GM23248 (cell line): ENCODE results near the gene TMEM108. TPM values are rescaled to one million over a fixed set of nuclear protein-coding genes. Genes with fewer than 3 reads are reported as not detected.

ENCODE experiments used
- DNase-seq: peaks from one replicate; pipeline ENCODE4 v3.0.0-alpha.2; 2015
- H2AFZ ChIP-seq: fragments of 200-600 bp; sonication (generic); 2 replicates; pipeline ENCODE4 v1.6.1; 2016; ENCODE audit warnings: antibody characterized with exemption
- H3F3A ChIP-seq: fragments of 200-600 bp; sonication (generic); 2 replicates; pipeline ENCODE4 v1.6.1; 2016; ENCODE audit warnings: mild to moderate bottlenecking, antibody characterized with exemption, mixed run types; ENCODE audit not compliant: insufficient read depth
- H3K27ac ChIP-seq: fragments of 200-600 bp; sonication (generic); 2 replicates; pipeline ENCODE4 v1.5.1; 2016; ENCODE audit warnings: mild to moderate bottlenecking
- H3K27me3 ChIP-seq: fragments of 200-600 bp; sonication (generic); replicated peaks from 2 replicates; pipeline ENCODE4 v1.6.1; 2016; ENCODE audit warnings: mild to moderate bottlenecking; ENCODE audit not compliant: insufficient read depth
- H3K36me3 ChIP-seq: fragments of 200-600 bp; sonication (generic); 2 replicates; pipeline ENCODE4 v1.6.1; 2016; ENCODE audit warnings: low read depth, mild to moderate bottlenecking
- H3K4me1 ChIP-seq: fragments of 200-600 bp; sonication (generic); 2 replicates; pipeline ENCODE4 v1.6.1; 2016; ENCODE audit warnings: mild to moderate bottlenecking; ENCODE audit not compliant: insufficient read depth
- H3K4me2 ChIP-seq: fragments of 200-600 bp; sonication (generic); one replicate; pipeline ENCODE4 v1.6.1; 2016; ENCODE audit warnings: mild to moderate bottlenecking; ENCODE audit not compliant: unreplicated experiment
- H3K4me3 ChIP-seq: fragments of 200-600 bp; sonication (generic); 2 replicates; pipeline ENCODE4 v1.5.1; 2016; ENCODE audit warnings: mild to moderate bottlenecking
- H3K79me2 ChIP-seq: fragments of 200-600 bp; sonication (generic); 2 replicates; pipeline ENCODE4 v1.6.1; 2016; ENCODE audit warnings: mild to moderate bottlenecking; ENCODE audit not compliant: insufficient read depth
- H3K9ac ChIP-seq: fragments of 200-600 bp; sonication (generic); 2 replicates; pipeline ENCODE4 v1.6.1; 2016; ENCODE audit warnings: mild to moderate bottlenecking
- H3K9me2 ChIP-seq: fragments of 200-600 bp; sonication (generic); 2 replicates; pipeline ENCODE4 v1.6.1; 2016; ENCODE audit warnings: mixed run types, mild to moderate bottlenecking, moderate library complexity; ENCODE audit not compliant: insufficient read depth
- H3K9me3 ChIP-seq: fragments of 200-600 bp; sonication (generic); one replicate; pipeline ENCODE4 v1.6.1; 2017; ENCODE audit warnings: low read depth
- H4K20me1 ChIP-seq: fragments of 200-600 bp; sonication (generic); 2 replicates; pipeline ENCODE4 v1.6.0; 2016; ENCODE audit not compliant: insufficient read depth
- EZH2 ChIP-seq: fragments of 200-600 bp; sonication (generic); IDR thresholded peaks from 2 replicates; pipeline ENCODE4 v1.6.1; 2018; ENCODE audit warnings: antibody characterized with exemption, mild to moderate bottlenecking; ENCODE audit not compliant: insufficient read depth, poor library complexity, severe bottlenecking
- EZH2phosphoT487 ChIP-seq: fragments of 200-600 bp; sonication (generic); IDR thresholded peaks from 2 replicates; pipeline ENCODE4 v1.6.1; 2018; ENCODE audit warnings: antibody characterized with exemption, moderate library complexity, mild to moderate bottlenecking, low read depth; ENCODE audit not compliant: insufficient read depth
- WGBS, 2 experiments: methylation state at CpG; one replicate each; pipeline ENCODE4 v1.1.6; 2015 to 2017; ENCODE audit warnings: low lambda C conversion rate in 2 of 2, low coverage in 1 of 2; ENCODE audit errors: missing lambda C conversion rate in 2 of 2; 5-methylcytosine and 5-hydroxymethylcytosine counted together
- in situ Hi-C: fragments of 300-500 bp; cut with MboI; formaldehyde crosslinking; loops from 2 replicates; pipeline ENCODE4 v1.15.0; 2020
- polyA plus RNA-seq: library from polyadenylated mRNA; unstranded; fragments of >200 nt; fragmentation: Nextera tagmentation; extraction: Ambion mirVana; gene quantifications from 2 replicates; pipeline ENCODE4 v1.2.1, GENCODE V29; 2016
- total RNA-seq: library from RNA; depleted of rRNA; stranded (reverse); fragments of >200 nt; shearing (Covaris generic); gene quantifications from 2 replicates; pipeline ENCODE4 v1.2.3, GENCODE V29; 2014

TMEM108 gene
- total and polyA plus RNA-seq, 2 experiments from 2014 or later: not detected

- H3K4me3 ChIP-seq: no peak overlapping the region
- H3F3A ChIP-seq: no peaks in the 10 kb centered on the region
- H3K4me1 ChIP-seq: no peaks in the 10 kb centered on the region
- no peak for DNase-seq
- H2AFZ ChIP-seq: no peak overlapping the region
- WGBS, 2 experiments: 0% methylated on average over 1 of the region's 1 CpG
- in situ Hi-C loops: no loop called here
- H3K27me3 ChIP-seq: 0 out of 2 replicates have a peak, but pooled peaks cover 3% of the 10 kb centered on the region
- no peak for TF ChIP-seq EZH2phosphoT487
- no peak for TF ChIP-seq EZH2
- H3K79me2 ChIP-seq: no peaks in the 10 kb centered on the region
- no peaks in the 10 kb centered on the region for H3K9me3 ChIP-seq
- no peak overlapping the region for H3K9ac ChIP-seq
- H3K36me3 ChIP-seq: no peaks in the 10 kb centered on the region
- H3K9me2 ChIP-seq: no peaks in the 10 kb centered on the region
- H4K20me1 ChIP-seq: no peaks in the 10 kb centered on the region
- H3K27ac ChIP-seq: no peak overlapping the region
- no peak overlapping the region for H3K4me2 ChIP-seq
Measured at GRCh38 chr3:133055339-133055738, 17.1 kb downstream of the TMEM108 start.

- Histone ChIP-seq H3K4me2 (no peak overlapping the region), H4K20me1 (no peaks in the 10 kb centered on the region), H3K4me1 (no peaks in the 10 kb centered on the region), H2AFZ (no peak overlapping the region), H3K36me3 (no peaks in the 10 kb centered on the region), H3K27ac (no peak overlapping the region), H3K27me3 (no peaks in the 10 kb centered on the region), H3K9ac (no peak overlapping the region), H3K79me2 (no peaks in the 10 kb centered on the region), H3K4me3 (no peak overlapping the region), H3K9me2 (no peaks in the 10 kb centered on the region), H3F3A (no peaks in the 10 kb centered on the region), H3K9me3 (no peaks in the 10 kb centered on the region)
- in situ Hi-C loops: no loop called here
- WGBS, 2 experiments: 21 to 27% methylated on average over 4 of the region's 4 CpGs
- TF ChIP-seq EZH2 (no peak), EZH2phosphoT487 (no peak)
- no peak for DNase-seq
Measured at GRCh38 chr3:133058243-133058642, 20.1 kb downstream of the TMEM108 start.

- H3K79me2 ChIP-seq: no peaks in the 10 kb centered on the region
- WGBS, 2 experiments: 21 to 38% methylated on average over 6 of the region's 6 CpGs
- H3K9ac ChIP-seq: no peak overlapping the region
- no peaks in the 10 kb centered on the region for H3K9me3 ChIP-seq
- H2AFZ ChIP-seq: no peak overlapping the region
- H3K27ac ChIP-seq: no peak overlapping the region
- no peaks in the 10 kb centered on the region for H3F3A ChIP-seq
- in situ Hi-C loops: no loop called here
- DNase-seq: no peak
- H3K36me3 ChIP-seq: no peaks in the 10 kb centered on the region
- no peaks in the 10 kb centered on the region for H4K20me1 ChIP-seq
- TF ChIP-seq EZH2: no peak
- TF ChIP-seq EZH2phosphoT487: no peak
- H3K4me1 ChIP-seq: no peaks in the 10 kb centered on the region
- H3K27me3 ChIP-seq: no peaks in the 10 kb centered on the region
- no peak overlapping the region for H3K4me2 ChIP-seq
- H3K9me2 ChIP-seq: no peaks in the 10 kb centered on the region
- H3K4me3 ChIP-seq: no peak overlapping the region
Measured at GRCh38 chr3:133058831-133059230, 20.6 kb downstream of the TMEM108 start.

DNA sequence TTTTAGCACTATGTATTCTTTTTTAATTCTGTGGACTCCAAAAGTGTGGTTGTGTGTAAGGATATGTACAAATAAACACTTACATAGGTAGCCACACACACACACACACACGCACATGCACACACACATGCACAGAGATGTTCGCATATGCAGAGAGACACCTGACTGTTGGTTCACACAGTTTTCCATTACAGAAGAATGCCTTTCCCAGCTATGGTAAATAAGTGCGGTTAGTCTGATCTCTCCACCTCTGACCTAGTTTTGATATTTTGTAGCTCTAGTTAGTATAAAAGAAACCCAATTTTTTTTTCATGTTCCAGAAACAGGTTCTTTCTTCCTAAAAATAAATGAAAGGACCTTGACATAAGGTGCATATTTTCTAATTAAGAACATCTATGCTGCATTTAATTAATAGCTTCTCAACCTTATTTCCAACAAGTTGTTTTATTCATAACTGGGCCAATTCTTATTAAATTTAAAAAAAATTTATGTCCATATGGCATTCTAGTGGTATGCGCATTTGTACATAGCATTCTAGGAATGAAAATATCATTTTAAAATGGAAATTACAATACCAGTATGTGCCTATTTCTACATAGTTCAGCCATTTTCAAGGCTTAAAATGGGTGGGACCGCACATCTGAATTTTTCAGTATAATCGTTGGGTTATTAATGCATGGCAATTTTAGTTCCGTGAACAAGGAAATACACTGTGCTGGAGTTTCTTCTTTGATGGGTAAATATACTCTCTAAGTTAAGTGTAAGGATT lies 27.2 kb downstream of the TMEM108 start:
- Histone ChIP-seq H3K27me3 (no peaks in the 10 kb centered on the region), H2AFZ (no peak overlapping the region), H3K4me1 (no peaks in the 10 kb centered on the region), H3K9me2 (no peaks in the 10 kb centered on the region), H3K4me2 (no peak overlapping the region), H3K27ac (no peak overlapping the region), H3K9me3 (no peaks in the 10 kb centered on the region), H3K9ac (no peak overlapping the region), H3K36me3 (no peaks in the 10 kb centered on the region), H3K79me2 (no peaks in the 10 kb centered on the region), H4K20me1 (no peaks in the 10 kb centered on the region), H3F3A (no peaks in the 10 kb centered on the region), H3K4me3 (no peak overlapping the region)
- WGBS, 2 experiments: 64 to 66% methylated on average over 7 of the region's 7 CpGs
- TF ChIP-seq EZH2phosphoT487 (no peak), EZH2 (no peak)
- in situ Hi-C loops: no loop called here
- no peak for DNase-seq
